ENCODE measurements around the gene TFDP1.

TFDP1 gene

GRCh38 chr13:113669231-113669754 lies 84.7 kb downstream of the TFDP1 start:
- H3K4me3 Mint-ChIP-seq: no peak overlapping the region
- ATAC-seq (no peak), DNase-seq (ENCODE audit: low spot score in 2 of 2) (no peak)
- H3K4me1 Mint-ChIP-seq: peaks cover 7% of the 10 kb centered on the region
- H3K9me3 Mint-ChIP-seq: peaks cover 3% of the 10 kb centered on the region
- H3K27ac Mint-ChIP-seq: no peak overlapping the region
- H3K36me3 Mint-ChIP-seq: peaks cover 19% of the 10 kb centered on the region

- DNase-seq (ENCODE audit: low spot score in 2 of 2) (no peak), ATAC-seq (no peak)
- no peak overlapping the region for H3K27ac Mint-ChIP-seq
- peaks cover 7% of the 10 kb centered on the region for H3K4me1 Mint-ChIP-seq
- H3K9me3 Mint-ChIP-seq: peaks cover 3% of the 10 kb centered on the region
- no peak overlapping the region for H3K4me3 Mint-ChIP-seq
- peaks cover 19% of the 10 kb centered on the region for H3K36me3 Mint-ChIP-seq
Observed at GRCh38 chr13:113669755-113670341, 85.3 kb downstream of the TFDP1 start.

DNA sequence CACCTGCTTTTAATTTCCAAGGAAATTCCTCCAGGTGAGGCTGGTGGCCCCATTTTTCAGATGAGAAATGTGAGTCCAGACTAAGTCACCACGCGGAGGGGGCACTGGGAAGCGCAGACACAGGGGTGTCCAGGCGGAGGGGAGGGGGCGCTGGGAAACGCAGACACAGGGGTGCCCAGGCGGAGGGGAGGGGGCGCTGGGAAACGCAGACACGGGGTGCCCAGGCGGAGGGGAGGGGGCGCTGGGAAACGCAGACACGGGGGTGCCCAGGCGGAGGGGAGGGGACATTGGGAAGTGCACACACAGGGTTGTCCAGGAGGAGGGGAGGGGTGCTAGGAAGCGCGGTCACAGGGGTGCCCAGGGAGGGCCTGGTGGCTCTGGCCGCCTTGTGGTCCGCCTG lies 86.0 kb downstream of the TFDP1 start:
- DNase-seq (ENCODE audit: low spot score in 2 of 2) (no peak), ATAC-seq (no peak)
- Mint-ChIP-seq H3K4me3 (no peak overlapping the region), H3K4me1 (peaks cover 7% of the 10 kb centered on the region), H3K27ac (no peak overlapping the region), H3K9me3 (peaks cover 3% of the 10 kb centered on the region), H3K36me3 (peaks cover 19% of the 10 kb centered on the region)

GRCh38 chr13:113671066-113672001 lies 86.8 kb downstream of the TFDP1 start:
- Mint-ChIP-seq H3K4me3 (no peak overlapping the region), H3K36me3 (peaks cover 16% of the 10 kb centered on the region), H3K4me1 (peaks cover 7% of the 10 kb centered on the region), H3K27ac (no peak overlapping the region), H3K9me3 (peaks cover 3% of the 10 kb centered on the region)
- DNase-seq (ENCODE audit: low spot score in 2 of 2) (no peak), ATAC-seq (peak; percentile 8)

GRCh38 chr13:113672002-113672651 lies 87.6 kb downstream of the TFDP1 start:
- H3K4me3 Mint-ChIP-seq: no peak overlapping the region
- ATAC-seq (peak; percentile 45), DNase-seq (ENCODE audit: low spot score in 2 of 2) (no peak)
- peaks cover 3% of the 10 kb centered on the region for H3K9me3 Mint-ChIP-seq
- H3K36me3 Mint-ChIP-seq: peaks cover 10% of the 10 kb centered on the region
- H3K4me1 Mint-ChIP-seq: peaks cover 7% of the 10 kb centered on the region
- H3K27ac Mint-ChIP-seq: peak overlapping the region; percentile 52
